ENCODE measurements around the gene SMARCD2. TPM values are rescaled to one million over a fixed set of nuclear protein-coding genes. Genes with fewer than 3 reads are reported as not detected.

Gene SMARCD2
- 78.5 and 89.1 TPM in 2 replicates for total RNA-seq

GRCh38 chr17:63842540-63843386, at the start of gene SMARCD2:
TSS of gene SMARCD2 (minus strand) at chr17:63842685. CDS start at chr17:63842674, 11 bp downstream.

DNA sequence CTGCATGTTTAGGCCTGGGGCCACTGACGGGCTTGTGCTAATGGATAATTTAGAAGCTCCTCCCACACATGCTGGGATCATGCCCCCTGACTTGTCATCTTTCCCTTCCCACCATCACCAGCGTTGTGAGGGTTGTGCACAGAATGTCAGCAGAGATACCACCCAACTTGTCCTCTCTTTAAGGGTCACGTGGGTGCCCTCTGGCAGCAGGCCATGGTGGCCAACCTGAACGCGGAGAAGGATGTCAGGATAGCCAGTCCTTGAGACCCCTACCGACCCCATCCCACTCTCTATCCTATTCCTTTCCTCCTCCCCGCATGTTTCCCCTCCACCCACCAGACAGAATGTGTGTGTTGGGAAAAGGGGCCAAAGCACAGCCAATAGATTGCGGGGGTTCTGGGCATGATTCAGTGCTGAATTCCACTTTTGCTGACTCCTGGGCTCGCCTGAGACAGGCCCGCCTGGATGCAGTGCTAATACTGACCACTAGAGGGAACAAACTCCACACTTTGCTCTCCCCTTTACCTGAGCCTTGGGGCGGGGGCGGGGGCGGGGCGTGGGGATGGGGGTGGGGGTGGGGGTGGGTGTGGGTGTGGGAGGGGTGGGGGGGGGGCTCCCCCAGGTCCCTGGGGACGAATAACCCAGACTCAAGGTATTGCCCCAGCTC, 39.6 kb upstream of the SMARCD2 start, which contains the start of gene GH2:
GH2 (minus strand) TSS at position 10 of the 667 bp plus-strand sequence. CDS start 143 bp downstream, outside the sequence.

DNA sequence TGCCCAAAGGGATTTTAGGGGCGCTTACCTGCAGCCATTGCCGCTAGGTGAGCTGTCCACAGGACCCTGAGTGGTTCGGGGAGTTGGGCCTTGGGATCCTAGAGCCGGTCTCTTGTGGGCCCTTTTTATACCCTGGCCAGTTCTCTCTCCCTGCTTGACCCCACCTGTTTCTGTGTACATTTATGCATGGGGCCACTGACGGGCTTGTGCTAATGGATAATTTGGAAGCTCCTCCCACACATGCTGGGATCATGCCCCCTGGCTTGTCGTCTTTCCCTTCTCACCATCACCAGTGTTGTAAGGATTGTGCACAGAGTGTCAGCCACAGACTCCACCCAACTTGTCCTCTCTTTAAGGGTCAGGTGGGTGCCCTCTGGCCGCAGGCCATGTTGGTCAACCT, 31.1 kb upstream of the SMARCD2 start, which contains the start of gene CSH2:
CSH2 (minus strand) TSS at position 101 of the 400 bp plus-strand sequence; CDS start at position 38, 63 bp downstream.

GRCh38 chr17:63827002-63827800, 15.3 kb downstream of the SMARCD2 start, which contains the start of the genes FTSJ3 and PSMC5:
TSS of gene FTSJ3 (minus strand) at chr17:63827663. CDS start at chr17:63826902, 761 bp downstream.
TSS of gene PSMC5 (plus strand) at chr17:63827431. CDS start at chr17:63827491, 60 bp downstream.

Other genes with a start within 250 kb of the SMARCD2 start
- gene TACO1, start 241.8 kb downstream of the SMARCD2 start, total RNA-seq = 24.3 and 28.4 TPM in 2 replicates
- 25.4 and 25.6 TPM in 2 replicates for gene MAP3K3, start 220.3 kb downstream of the SMARCD2 start, total RNA-seq
- gene LIMD2, start 142.6 kb downstream of the SMARCD2 start, total RNA-seq = 73.8 and 88.6 TPM in 2 replicates
- gene STRADA, start 100.9 kb downstream of the SMARCD2 start, total RNA-seq = 16.3 and 16.5 TPM in 2 replicates
- gene CCDC47, start 69.1 kb downstream of the SMARCD2 start, total RNA-seq = 22.3 and 23.8 TPM in 2 replicates
- 30.9 and 32.4 TPM in 2 replicates for gene DDX42, start 68.5 kb downstream of the SMARCD2 start, total RNA-seq
- 60.0 and 76.8 TPM in 2 replicates for gene PSMC5, start 15.3 kb downstream of the SMARCD2 start, total RNA-seq
- gene FTSJ3, start 15.0 kb downstream of the SMARCD2 start, total RNA-seq = 53.2 and 77.4 TPM in 2 replicates
- not detected in 2 replicates for gene CSH2, start 31.0 kb upstream of the SMARCD2 start, total RNA-seq
- gene GH2, start 39.3 kb upstream of the SMARCD2 start, total RNA-seq = not detected in 2 replicates
- not detected in 2 replicates for gene CSH1, start 53.9 kb upstream of the SMARCD2 start, total RNA-seq
- not detected in 2 replicates for gene CSHL1, start 68.6 kb upstream of the SMARCD2 start, total RNA-seq
- not detected in 2 replicates for gene GH1, start 76.2 kb upstream of the SMARCD2 start, total RNA-seq
- gene CD79B, start 89.6 kb upstream of the SMARCD2 start, total RNA-seq = 0.76 TPM in 1 of 2 replicates, not detected in the other
- gene SCN4A, start 130.2 kb upstream of the SMARCD2 start, total RNA-seq = under 0.01 TPM in 2 replicates
- 0.38 and 0.49 TPM in 2 replicates for gene PRR29, start 155.7 kb upstream of the SMARCD2 start, total RNA-seq
- 2.3 and 6.8 TPM in 2 replicates for gene ICAM2, start 177.9 kb upstream of the SMARCD2 start, total RNA-seq

All from mesangial cell (primary cell).